ENCODE results near the gene MYH1.
"Not testable (repeated sequence)": the region's sequence is repeated elsewhere in the genome, so short reads cannot be mapped to it uniquely, and the experiment has no call there.

The MYH1 gene

DNA sequence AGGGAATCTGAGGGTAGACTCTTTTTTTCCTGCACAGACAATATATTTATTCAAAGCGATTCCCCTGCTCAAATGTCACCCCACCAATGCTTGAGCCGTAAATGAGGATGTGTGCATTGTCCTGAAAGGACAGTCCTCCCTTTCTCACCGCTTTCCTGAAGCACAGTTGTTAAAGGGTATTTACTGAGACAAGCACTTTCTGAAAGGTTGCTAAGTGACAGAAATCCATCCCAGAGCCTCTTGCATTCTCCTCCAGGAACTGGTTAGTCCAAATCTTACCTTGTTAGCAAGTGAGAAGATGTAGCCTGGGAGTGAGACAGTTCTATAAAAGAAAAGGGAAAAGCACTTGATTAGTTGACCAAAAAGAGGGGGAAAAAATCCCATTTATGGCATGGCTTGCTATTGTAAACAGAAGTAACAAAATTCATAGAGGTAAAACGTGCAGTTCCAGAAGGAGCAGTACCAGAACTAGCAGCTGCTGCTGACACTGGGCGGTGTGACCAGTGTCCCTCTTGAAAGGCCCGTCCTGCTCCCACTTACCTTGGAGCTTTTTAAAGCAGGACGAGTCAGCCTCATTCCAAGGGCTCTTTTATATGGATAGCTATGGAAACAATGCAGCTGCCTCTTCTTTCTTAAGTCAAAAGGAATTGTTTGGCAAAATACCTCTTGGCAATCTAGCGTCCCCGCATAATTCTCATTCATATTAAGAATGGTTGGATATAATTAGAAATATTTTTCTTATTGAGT lies 30.9 kb upstream of the MYH1 start, which contains the start of gene MYH2:
TSS of gene MYH2 (minus strand) at position 563 of the 747 bp plus-strand sequence. CDS start 1,738 bp downstream, outside the sequence.
- TF ChIP-seq, protein P1, sequence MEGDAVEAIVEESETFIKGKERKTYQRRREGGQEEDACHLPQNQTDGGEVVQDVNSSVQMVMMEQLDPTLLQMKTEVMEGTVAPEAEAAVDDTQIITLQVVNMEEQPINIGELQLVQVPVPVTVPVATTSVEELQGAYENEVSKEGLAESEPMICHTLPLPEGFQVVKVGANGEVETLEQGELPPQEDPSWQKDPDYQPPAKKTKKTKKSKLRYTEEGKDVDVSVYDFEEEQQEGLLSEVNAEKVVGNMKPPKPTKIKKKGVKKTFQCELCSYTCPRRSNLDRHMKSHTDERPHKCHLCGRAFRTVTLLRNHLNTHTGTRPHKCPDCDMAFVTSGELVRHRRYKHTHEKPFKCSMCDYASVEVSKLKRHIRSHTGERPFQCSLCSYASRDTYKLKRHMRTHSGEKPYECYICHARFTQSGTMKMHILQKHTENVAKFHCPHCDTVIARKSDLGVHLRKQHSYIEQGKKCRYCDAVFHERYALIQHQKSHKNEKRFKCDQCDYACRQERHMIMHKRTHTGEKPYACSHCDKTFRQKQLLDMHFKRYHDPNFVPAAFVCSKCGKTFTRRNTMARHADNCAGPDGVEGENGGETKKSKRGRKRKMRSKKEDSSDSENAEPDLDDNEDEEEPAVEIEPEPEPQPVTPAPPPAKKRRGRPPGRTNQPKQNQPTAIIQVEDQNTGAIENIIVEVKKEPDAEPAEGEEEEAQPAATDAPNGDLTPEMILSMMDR (conservative IDR thresholded peaks at IDR 0.05; ENCODE audit: low read depth, low read length): no peak
- no peak within 1 kb of the TSS for H3K4me3 ChIP-seq (ENCODE audit: low read depth, low read length)
- no peak for DNase-seq (ENCODE audit: low read depth)

DNA sequence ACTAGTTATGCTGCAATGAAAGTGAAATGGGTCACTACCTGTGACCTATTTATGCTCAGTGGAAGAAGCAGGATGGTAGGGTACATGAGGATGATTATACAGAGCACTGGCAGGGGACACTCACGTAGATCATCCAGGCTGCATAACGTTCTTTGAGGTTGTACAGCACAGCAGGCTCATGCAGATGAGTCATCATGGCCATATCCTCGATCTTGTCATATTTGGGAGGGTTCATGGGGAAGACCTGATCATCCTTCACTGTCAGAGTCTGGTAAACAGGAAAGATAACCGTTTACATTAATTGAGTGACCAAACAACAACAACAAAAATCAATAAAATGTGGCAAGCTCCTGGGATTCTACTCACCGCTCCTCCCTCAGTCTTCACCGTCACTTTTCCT lies 29.0 kb upstream of the MYH1 start:
- TF ChIP-seq, protein P1 (conservative IDR thresholded peaks at IDR 0.05; ENCODE audit: low read depth, low read length): no peak
- DNase-seq (ENCODE audit: low read depth): no peak
- H3K4me3 ChIP-seq (ENCODE audit: low read depth, low read length): no peak overlapping the region

DNA sequence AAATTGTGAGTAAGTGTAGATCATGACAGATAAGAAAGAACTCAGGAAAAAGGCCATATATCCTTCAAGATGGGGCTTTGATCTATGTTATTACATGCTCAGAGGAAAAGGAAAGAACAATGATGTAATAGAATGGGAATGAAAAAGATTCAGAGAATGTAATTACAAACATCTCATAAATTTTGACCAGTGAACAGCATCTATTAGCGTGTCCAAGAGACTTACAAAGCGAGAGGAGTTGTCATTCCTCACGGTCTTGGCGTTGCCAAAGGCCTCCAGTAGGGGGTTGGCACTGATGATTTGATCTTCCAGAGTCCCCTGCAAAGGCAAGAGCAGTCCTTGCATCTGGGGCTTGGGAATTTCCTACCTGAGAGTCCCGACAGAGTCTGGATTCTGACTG lies 25.1 kb upstream of the MYH1 start:
- DNase-seq (ENCODE audit: low read depth); H3K4me3 ChIP-seq (ENCODE audit: low read depth, low read length): not testable (repeated sequence)

DNA sequence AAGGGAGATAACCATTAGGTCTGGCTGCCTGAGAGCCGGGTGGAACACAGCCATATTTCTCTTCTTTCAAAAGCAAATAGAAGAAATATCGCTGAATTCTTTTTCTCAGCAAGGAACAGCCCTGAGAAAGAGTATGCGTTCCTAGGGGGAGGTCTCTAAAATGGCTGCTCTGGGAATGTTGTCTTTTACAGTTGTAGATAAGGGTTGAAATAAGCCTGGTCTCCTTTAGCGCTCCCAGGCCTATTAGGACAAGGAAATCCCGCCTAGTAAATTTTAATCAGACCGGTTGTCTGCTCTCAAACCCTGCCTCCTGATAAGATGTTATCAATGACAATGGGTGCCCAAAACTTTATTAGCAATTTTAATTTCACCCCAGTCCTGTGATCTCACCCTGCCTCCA lies 22.8 kb upstream of the MYH1 start:
- not testable (repeated sequence) for H3K4me3 ChIP-seq (ENCODE audit: low read depth, low read length); DNase-seq (ENCODE audit: low read depth)

DNA sequence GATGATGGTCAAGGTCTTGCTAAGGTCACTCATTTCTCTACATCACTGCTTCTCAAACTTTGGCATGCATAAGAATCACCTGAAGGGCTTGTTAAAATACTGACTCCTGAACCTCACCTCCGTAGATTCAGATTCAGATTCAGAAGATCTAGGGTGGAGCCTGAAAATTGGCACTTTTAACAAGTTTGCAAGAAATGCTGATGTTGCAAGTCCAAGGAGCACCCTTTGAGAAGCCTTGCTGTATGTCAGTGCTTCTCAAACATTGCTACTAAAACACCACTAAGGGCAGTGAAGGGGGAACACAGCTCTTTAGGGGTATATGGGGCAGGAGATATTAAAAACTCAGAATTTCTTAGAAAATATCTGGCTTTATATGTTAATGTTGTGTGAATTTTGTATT lies 13.7 kb upstream of the MYH1 start:
- no peak for DNase-seq (ENCODE audit: low read depth)
- TF ChIP-seq, protein P1 (conservative IDR thresholded peaks at IDR 0.05; ENCODE audit: low read depth, low read length): no peak
- no peak overlapping the region for H3K4me3 ChIP-seq (ENCODE audit: low read depth, low read length)

DNA sequence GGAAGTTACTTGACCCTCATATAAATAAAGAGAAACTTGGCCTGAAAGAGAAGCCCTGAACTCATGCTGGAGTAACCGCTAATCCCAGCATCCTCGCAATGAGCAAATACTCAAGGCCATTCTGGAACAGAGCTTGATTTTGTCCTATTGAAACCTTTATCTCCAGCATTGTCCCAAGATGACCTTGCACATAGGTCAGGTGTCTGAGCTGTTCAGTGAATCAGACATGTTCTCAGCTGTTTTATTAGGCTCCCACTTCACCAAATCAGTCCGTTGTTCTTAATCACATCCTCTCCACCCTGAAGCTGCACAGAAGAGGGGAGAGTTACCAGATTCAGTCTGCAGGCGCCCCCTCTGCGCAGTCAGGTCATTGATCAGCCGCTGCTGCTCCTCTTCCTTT lies 9.1 kb upstream of the MYH1 start:
- no peak for DNase-seq (ENCODE audit: low read depth)
- TF ChIP-seq, protein P1 (conservative IDR thresholded peaks at IDR 0.05; ENCODE audit: low read depth, low read length): no peak
- H3K4me3 ChIP-seq (ENCODE audit: low read depth, low read length): no peak overlapping the region

DNA sequence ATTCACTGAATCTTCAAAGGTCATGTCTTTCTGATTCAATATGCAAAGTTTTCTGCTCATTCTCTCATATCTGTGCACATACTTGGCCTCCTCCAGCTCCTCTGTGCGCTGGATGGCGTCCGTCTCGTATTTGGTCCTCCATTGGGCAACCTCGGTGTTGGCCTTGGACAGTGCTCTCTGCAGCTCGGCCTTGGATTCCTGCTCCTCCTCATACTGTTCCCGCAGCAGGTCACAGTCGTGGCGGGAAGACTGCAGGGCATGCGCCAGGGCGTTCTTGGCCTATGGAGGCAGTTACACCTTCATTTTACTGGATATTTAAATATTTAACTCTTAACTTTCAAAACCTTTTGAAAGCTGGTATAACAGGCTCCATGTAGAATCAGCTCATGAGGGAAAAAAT lies 8.2 kb upstream of the MYH1 start:
- TF ChIP-seq, protein P1 (conservative IDR thresholded peaks at IDR 0.05; ENCODE audit: low read depth, low read length): no peak
- no peak overlapping the region for H3K4me3 ChIP-seq (ENCODE audit: low read depth, low read length)
- no peak for DNase-seq (ENCODE audit: low read depth)

DNA sequence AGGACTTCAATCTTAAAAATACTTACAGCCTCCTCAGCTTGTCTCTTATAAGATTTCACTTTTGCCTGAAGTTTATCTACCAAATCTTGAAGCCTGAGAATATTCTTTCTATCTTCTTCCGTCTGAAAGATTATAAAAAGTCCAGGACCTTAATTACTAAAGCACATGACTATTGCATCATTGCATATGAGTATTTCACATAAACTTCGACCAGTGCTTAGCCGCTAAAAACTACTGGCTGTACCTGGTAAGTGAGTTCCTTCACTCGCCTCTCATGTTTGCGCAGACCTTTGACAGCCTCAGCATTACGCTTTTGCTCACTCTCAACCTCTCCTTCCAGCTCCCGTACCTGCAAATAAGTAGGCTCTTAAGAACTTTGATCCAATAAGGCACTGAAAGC lies 4.7 kb upstream of the MYH1 start:
- TF ChIP-seq, protein P1 (conservative IDR thresholded peaks at IDR 0.05; ENCODE audit: low read depth, low read length): no peak
- H3K4me3 ChIP-seq (ENCODE audit: low read depth, low read length): no peak overlapping the region
- no peak for DNase-seq (ENCODE audit: low read depth)
